Neuron (in vitro differentiated cells): ENCODE results near the gene MAP2K6.

Experiments
- H2AFZ ChIP-seq: one replicate; pipeline ENCODE4 v1.6.1; 2013; ENCODE audit warnings: low read depth, mild to moderate bottlenecking, inconsistent platforms, low read length, moderate library complexity
- H3K27me3 ChIP-seq: one replicate; pipeline ENCODE4 v1.6.1; 2013; ENCODE audit warnings: low read length; ENCODE audit not compliant: insufficient read depth
- H3K36me3 ChIP-seq: one replicate; pipeline ENCODE4 v1.6.1; 2013; ENCODE audit warnings: low read length; ENCODE audit not compliant: insufficient read depth
- H3K4me1 ChIP-seq: one replicate; pipeline ENCODE4 v1.6.1; 2013; ENCODE audit warnings: low read length; ENCODE audit not compliant: insufficient read depth
- H3K4me3 ChIP-seq: 2 replicates; pipeline ENCODE4 v1.5.1; 2013; ENCODE audit warnings: mild to moderate bottlenecking, low read length, moderate library complexity
- H3K9me3 ChIP-seq: one replicate; pipeline ENCODE4 v1.6.1; 2013; ENCODE audit warnings: low read length

The MAP2K6 gene

GRCh38 chr17:69451416-69452394 is 37.2 kb downstream of the MAP2K6 start:
- no peaks in the 10 kb centered on the region for H3K9me3 ChIP-seq
- no peak overlapping the region for H2AFZ ChIP-seq
- no peak overlapping the region for H3K4me3 ChIP-seq
- H3K4me1 ChIP-seq, result peaks cover 14% of the 10 kb centered on the region
- no peaks in the 10 kb centered on the region for H3K36me3 ChIP-seq
- no peaks in the 10 kb centered on the region for H3K27me3 ChIP-seq

- H2AFZ ChIP-seq, result no peak overlapping the region
- H3K4me3 ChIP-seq, result no peak overlapping the region
- H3K36me3 ChIP-seq, result no peaks in the 10 kb centered on the region
- H3K27me3 ChIP-seq, result no peaks in the 10 kb centered on the region
- H3K4me1 ChIP-seq, result peaks cover 12% of the 10 kb centered on the region
- no peaks in the 10 kb centered on the region for H3K9me3 ChIP-seq
These were observed 38.3 kb downstream of the MAP2K6 start for GRCh38 chr17:69452664-69453260.

- no peaks in the 10 kb centered on the region for H3K36me3 ChIP-seq
- H3K4me1 ChIP-seq, result peaks cover 9% of the 10 kb centered on the region
- no peaks in the 10 kb centered on the region for H3K9me3 ChIP-seq
- no peak overlapping the region for H3K4me3 ChIP-seq
- H2AFZ ChIP-seq, result no peak overlapping the region
- no peaks in the 10 kb centered on the region for H3K27me3 ChIP-seq
These were observed 39.6 kb downstream of the MAP2K6 start for GRCh38 chr17:69454051-69454450.

GRCh38 chr17:69455040-69455439 is 40.5 kb downstream of the MAP2K6 start:
- no peak overlapping the region for H2AFZ ChIP-seq
- H3K4me1 ChIP-seq, result peaks cover 9% of the 10 kb centered on the region
- H3K27me3 ChIP-seq, result no peaks in the 10 kb centered on the region
- H3K9me3 ChIP-seq, result no peaks in the 10 kb centered on the region
- no peak overlapping the region for H3K4me3 ChIP-seq
- no peaks in the 10 kb centered on the region for H3K36me3 ChIP-seq

GRCh38 chr17:69457603-69458002 is 43.1 kb downstream of the MAP2K6 start:
- H3K27me3 ChIP-seq, result no peaks in the 10 kb centered on the region
- peaks cover 7% of the 10 kb centered on the region for H3K4me1 ChIP-seq
- no peak overlapping the region for H2AFZ ChIP-seq
- H3K36me3 ChIP-seq, result no peaks in the 10 kb centered on the region
- H3K9me3 ChIP-seq, result no peaks in the 10 kb centered on the region
- no peak overlapping the region for H3K4me3 ChIP-seq

GRCh38 chr17:69460963-69461922 is 46.7 kb downstream of the MAP2K6 start:
- Histone ChIP-seq H3K27me3 (no peaks in the 10 kb centered on the region), H3K36me3 (no peaks in the 10 kb centered on the region), H2AFZ (no peak overlapping the region), H3K4me1 (peaks cover 7% of the 10 kb centered on the region), H3K9me3 (no peaks in the 10 kb centered on the region), H3K4me3 (no peak overlapping the region)

GRCh38 chr17:69461951-69462369 is 47.5 kb downstream of the MAP2K6 start:
- Histone ChIP-seq H3K4me3 (no peak overlapping the region), H3K36me3 (no peaks in the 10 kb centered on the region), H3K9me3 (no peaks in the 10 kb centered on the region), H3K4me1 (peaks cover 12% of the 10 kb centered on the region), H3K27me3 (no peaks in the 10 kb centered on the region), H2AFZ (no peak overlapping the region)

GRCh38 chr17:69462882-69463281 is 48.4 kb downstream of the MAP2K6 start:
- H3K9me3 ChIP-seq, result no peaks in the 10 kb centered on the region
- H2AFZ ChIP-seq, result no peak overlapping the region
- H3K4me3 ChIP-seq, result no peak overlapping the region
- H3K27me3 ChIP-seq, result no peaks in the 10 kb centered on the region
- no peaks in the 10 kb centered on the region for H3K36me3 ChIP-seq
- peaks cover 20% of the 10 kb centered on the region for H3K4me1 ChIP-seq

- Histone ChIP-seq H3K27me3 (no peaks in the 10 kb centered on the region), H3K36me3 (no peaks in the 10 kb centered on the region), H2AFZ (no peak overlapping the region), H3K4me3 (no peak overlapping the region), H3K9me3 (no peaks in the 10 kb centered on the region), H3K4me1 (peaks cover 19% of the 10 kb centered on the region)
These were observed 52.0 kb downstream of the MAP2K6 start for GRCh38 chr17:69466451-69466850.

- Histone ChIP-seq H3K9me3 (no peaks in the 10 kb centered on the region), H3K27me3 (no peaks in the 10 kb centered on the region), H3K4me1 (peaks cover 16% of the 10 kb centered on the region), H2AFZ (no peak overlapping the region), H3K36me3 (no peaks in the 10 kb centered on the region), H3K4me3 (no peak overlapping the region)
These were observed 52.6 kb downstream of the MAP2K6 start for GRCh38 chr17:69466905-69467667.

- Histone ChIP-seq H3K4me3 (no peak overlapping the region), H3K27me3 (no peaks in the 10 kb centered on the region), H2AFZ (no peak overlapping the region), H3K36me3 (no peaks in the 10 kb centered on the region), H3K4me1 (peaks cover 16% of the 10 kb centered on the region), H3K9me3 (no peaks in the 10 kb centered on the region)
These were observed 53.7 kb downstream of the MAP2K6 start for GRCh38 chr17:69468207-69468606.

GRCh38 chr17:69470702-69471101 is 56.2 kb downstream of the MAP2K6 start:
- Histone ChIP-seq H3K9me3 (peaks cover 3% of the 10 kb centered on the region), H3K4me1 (peaks cover 23% of the 10 kb centered on the region), H3K36me3 (no peaks in the 10 kb centered on the region), H3K27me3 (no peaks in the 10 kb centered on the region), H3K4me3 (no peak overlapping the region), H2AFZ (no peak overlapping the region)
